HL-60 (cell line): ENCODE results near the gene SCD.
"Not testable (repeated sequence)": the region's sequence is repeated elsewhere in the genome, so short reads cannot be mapped to it uniquely, and the experiment has no call there.

Experiments used
- DNase-seq, 2 experiments: peaks; one replicate each; pipeline ENCODE4 v3.0.0-alpha.2; 2010 to 2020; ENCODE audit warnings: low read depth in 1 of 2, low spot score in 1 of 2
- H3K27ac ChIP-seq: fragments of 250-450 bp; sonication (Bioruptor Pico); replicated peaks from 2 replicates; pipeline ENCODE4 v1.5.1; 2020; ENCODE audit warnings: mild to moderate bottlenecking, moderate library complexity
- H3K27me3 ChIP-seq: fragments of 250-450 bp; sonication (Bioruptor Pico); 2 replicates; pipeline ENCODE4 v1.5.1; 2021; ENCODE audit warnings: mild to moderate bottlenecking, moderate library complexity; ENCODE audit not compliant: insufficient read depth, poor library complexity, severe bottlenecking
- H3K4me3 ChIP-seq: replicated peaks from 2 replicates; pipeline ENCODE4 v1.5.1; 2011; ENCODE audit warnings: mild to moderate bottlenecking, control low read depth, low read length; ENCODE audit not compliant: insufficient read depth
- CTCF ChIP-seq: IDR thresholded peaks from one replicate; pipeline ENCODE4 v1.5.1; 2011; ENCODE audit warnings: low read length, control low read depth, inconsistent platforms; ENCODE audit not compliant: insufficient read depth
- GABPA ChIP-seq: IDR thresholded peaks from 2 replicates; pipeline ENCODE4 v1.6.1; 2012; ENCODE audit warnings: low read depth
- POLR2AphosphoS5 ChIP-seq: IDR thresholded peaks from 2 replicates; pipeline ENCODE4 v1.6.1; 2012; ENCODE audit warnings: low read depth
- SPI1 ChIP-seq: IDR thresholded peaks from 2 replicates; pipeline ENCODE4 v1.6.1; 2012; ENCODE audit warnings: low read depth, mild to moderate bottlenecking, borderline replicate concordance
- long read RNA-seq: library from polyadenylated mRNA; unstranded; transcript quantifications from one replicate; pipeline ENCODE4 v2.0.0, GENCODE V29; 2020
- TF ChIP-seq, protein P1 (sequence below): IDR thresholded peaks from 2 replicates; pipeline ENCODE4 v1.6.1; 2012; ENCODE audit warnings: low read depth; ENCODE audit not compliant: insufficient replicate concordance

The SCD gene
- long read RNA-seq, full-length matches to known transcripts, result 191 of 294 reads
- long read RNA-seq, partial matches to known transcripts, result 103 of 294 reads
- long read RNA-seq, other reads (novel, unspliced or antisense), result 0 of 294 reads

GRCh38 chr10:100346765-100347567 lies at the start of gene SCD:
Gene SCD (plus strand): TSS chr10:100347233. CDS start chr10:100347505, 272 bp downstream.
- TF ChIP-seq GABPA (no peak), CTCF (no peak), SPI1 (no peak), POLR2AphosphoS5 (peak; percentile 71)
- TF ChIP-seq, protein P1, sequence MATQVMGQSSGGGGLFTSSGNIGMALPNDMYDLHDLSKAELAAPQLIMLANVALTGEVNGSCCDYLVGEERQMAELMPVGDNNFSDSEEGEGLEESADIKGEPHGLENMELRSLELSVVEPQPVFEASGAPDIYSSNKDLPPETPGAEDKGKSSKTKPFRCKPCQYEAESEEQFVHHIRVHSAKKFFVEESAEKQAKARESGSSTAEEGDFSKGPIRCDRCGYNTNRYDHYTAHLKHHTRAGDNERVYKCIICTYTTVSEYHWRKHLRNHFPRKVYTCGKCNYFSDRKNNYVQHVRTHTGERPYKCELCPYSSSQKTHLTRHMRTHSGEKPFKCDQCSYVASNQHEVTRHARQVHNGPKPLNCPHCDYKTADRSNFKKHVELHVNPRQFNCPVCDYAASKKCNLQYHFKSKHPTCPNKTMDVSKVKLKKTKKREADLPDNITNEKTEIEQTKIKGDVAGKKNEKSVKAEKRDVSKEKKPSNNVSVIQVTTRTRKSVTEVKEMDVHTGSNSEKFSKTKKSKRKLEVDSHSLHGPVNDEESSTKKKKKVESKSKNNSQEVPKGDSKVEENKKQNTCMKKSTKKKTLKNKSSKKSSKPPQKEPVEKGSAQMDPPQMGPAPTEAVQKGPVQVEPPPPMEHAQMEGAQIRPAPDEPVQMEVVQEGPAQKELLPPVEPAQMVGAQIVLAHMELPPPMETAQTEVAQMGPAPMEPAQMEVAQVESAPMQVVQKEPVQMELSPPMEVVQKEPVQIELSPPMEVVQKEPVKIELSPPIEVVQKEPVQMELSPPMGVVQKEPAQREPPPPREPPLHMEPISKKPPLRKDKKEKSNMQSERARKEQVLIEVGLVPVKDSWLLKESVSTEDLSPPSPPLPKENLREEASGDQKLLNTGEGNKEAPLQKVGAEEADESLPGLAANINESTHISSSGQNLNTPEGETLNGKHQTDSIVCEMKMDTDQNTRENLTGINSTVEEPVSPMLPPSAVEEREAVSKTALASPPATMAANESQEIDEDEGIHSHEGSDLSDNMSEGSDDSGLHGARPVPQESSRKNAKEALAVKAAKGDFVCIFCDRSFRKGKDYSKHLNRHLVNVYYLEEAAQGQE, result peak; percentile 4
- Histone ChIP-seq H3K4me3 (peak within 1 kb of the TSS; percentile 81), H3K27ac (peak within 1 kb of the TSS; percentile 68), H3K27me3 (no peaks in the 10 kb centered on the region)
- peak; percentile 91 to 96 for DNase-seq

GRCh38 chr10:100297242-100297641 lies 49.8 kb upstream of the SCD start:
- H3K27ac ChIP-seq, result no peak overlapping the region
- no peak for TF ChIP-seq CTCF
- TF ChIP-seq, protein P1, result peak; percentile 74
- no peak for TF ChIP-seq POLR2AphosphoS5
- no peak for TF ChIP-seq SPI1
- DNase-seq, result no peak
- no peaks in the 10 kb centered on the region for H3K27me3 ChIP-seq
- no peak overlapping the region for H3K4me3 ChIP-seq

- not testable (repeated sequence) for DNase-seq, H3K27me3 ChIP-seq, H3K27ac ChIP-seq, H3K4me3 ChIP-seq
Observed at GRCh38 chr10:100301123-100301522, 45.9 kb upstream of the SCD start.

GRCh38 chr10:100303724-100304319 lies 43.2 kb upstream of the SCD start:
- no peak overlapping the region for H3K4me3 ChIP-seq
- TF ChIP-seq CTCF (peak; percentile 66), SPI1 (peak; percentile 31; the same call in 1 of the 2 replicates), POLR2AphosphoS5 (no peak)
- TF ChIP-seq, protein P1, result no peak
- H3K27me3 ChIP-seq, result peaks cover 3% of the 10 kb centered on the region
- H3K27ac ChIP-seq, result no peak overlapping the region
- DNase-seq, result no peak
